Measurements from ENCODE around the gene RARA. TPM values are rescaled to one million over a fixed set of nuclear protein-coding genes. Genes with fewer than 3 reads are reported as not detected.
A peak's percentile ranks its signal among the peaks of the same experiment; 100 is the strongest.

RARA gene
- total and polyA plus RNA-seq, 2 experiments from 2014 or later = 7.4 to 15.9 TPM

DNA sequence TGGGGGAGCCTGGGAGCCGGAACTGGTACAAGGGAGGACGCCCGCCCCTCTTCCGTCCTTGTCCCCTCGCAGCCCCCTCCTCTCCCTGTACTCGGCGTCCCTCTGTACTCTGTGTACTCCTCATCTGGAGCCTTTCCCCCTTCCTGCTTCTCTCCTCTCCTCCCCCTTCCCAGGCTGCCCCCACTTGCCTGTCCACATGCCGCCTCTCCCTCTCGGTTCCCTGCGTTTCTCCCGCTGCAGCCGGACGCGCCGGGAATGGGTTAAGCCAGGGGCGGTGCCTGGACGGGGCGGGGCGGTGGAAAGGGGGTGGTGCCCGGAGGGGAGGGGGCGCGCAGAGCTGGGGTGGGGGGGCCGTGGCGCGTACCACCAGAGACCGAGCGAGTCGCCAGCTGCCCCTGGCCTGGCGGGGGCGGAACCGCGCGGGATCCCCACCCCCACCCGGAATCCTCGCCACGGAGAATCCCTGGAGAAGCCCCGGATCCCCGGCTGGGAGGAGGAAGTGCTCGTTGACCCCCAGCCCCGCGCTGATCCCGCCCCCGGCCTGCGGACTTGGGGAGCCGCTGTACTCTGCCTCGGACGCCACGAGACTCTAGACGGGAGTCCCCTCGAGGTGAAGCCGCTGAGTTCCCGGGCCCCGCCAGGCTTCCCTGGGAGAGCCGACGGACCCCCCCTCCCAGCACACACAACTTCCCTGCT lies 33.0 kb downstream of the RARA start:
- ATAC-seq (peak; percentile 47), DNase-seq (ENCODE audit: low spot score) (peak; percentile 87)
- H3K4me1 ChIP-seq (ENCODE audit: insufficient read depth) = peaks cover 47% of the 10 kb centered on the region
- Mint-ChIP-seq H3K27ac (no peak overlapping the region), H3K27me3 (ENCODE audit: insufficient read depth, low read depth, poor library complexity) (peaks cover 58% of the 10 kb centered on the region), H3K4me1 (peaks cover 57% of the 10 kb centered on the region), H3K9me3 (no peaks in the 10 kb centered on the region), H3K36me3 (ENCODE audit: low read depth) (no peaks in the 10 kb centered on the region; the same call in 2 of the 3 replicates), H3K4me3 (peak overlapping the region; percentile 76)
- no peaks in the 10 kb centered on the region; the same call in 1 of the 2 replicates for H3K36me3 ChIP-seq (ENCODE audit: insufficient read depth)
- 0 out of 2 replicates have a peak overlapping the region, but pooled peaks have one; percentile 74 for H2AFZ ChIP-seq
- H3F3A ChIP-seq (replicated peaks; ENCODE audit: low read depth) = peaks cover 35% of the 10 kb centered on the region
- H3K27me3 ChIP-seq (ENCODE audit: insufficient read depth) = peaks cover 45% of the 10 kb centered on the region
- peaks cover 25% of the 10 kb centered on the region for H4K20me1 ChIP-seq (replicated peaks; ENCODE audit: insufficient read depth)
- H3K79me2 ChIP-seq (replicated peaks; ENCODE audit: insufficient read depth) = peaks cover 9% of the 10 kb centered on the region; the same call in 1 of the 2 replicates
- TF ChIP-seq ZNF114 (CRISPR knock-in tag; IDR thresholded peaks at IDR 0.05) (no peak), POLR2AphosphoS5 (IDR thresholded peaks at IDR 0.05; ENCODE audit: low read depth) (peak; percentile 35)
- H3K4me2 ChIP-seq = peak overlapping the region; percentile 99
- H3K27ac ChIP-seq (ENCODE audit: low read depth) = no peak overlapping the region
- H3K4me3 ChIP-seq = peak overlapping the region; percentile 92
- no peaks in the 10 kb centered on the region for H3K9me2 ChIP-seq (ENCODE audit: insufficient read depth)

DNA sequence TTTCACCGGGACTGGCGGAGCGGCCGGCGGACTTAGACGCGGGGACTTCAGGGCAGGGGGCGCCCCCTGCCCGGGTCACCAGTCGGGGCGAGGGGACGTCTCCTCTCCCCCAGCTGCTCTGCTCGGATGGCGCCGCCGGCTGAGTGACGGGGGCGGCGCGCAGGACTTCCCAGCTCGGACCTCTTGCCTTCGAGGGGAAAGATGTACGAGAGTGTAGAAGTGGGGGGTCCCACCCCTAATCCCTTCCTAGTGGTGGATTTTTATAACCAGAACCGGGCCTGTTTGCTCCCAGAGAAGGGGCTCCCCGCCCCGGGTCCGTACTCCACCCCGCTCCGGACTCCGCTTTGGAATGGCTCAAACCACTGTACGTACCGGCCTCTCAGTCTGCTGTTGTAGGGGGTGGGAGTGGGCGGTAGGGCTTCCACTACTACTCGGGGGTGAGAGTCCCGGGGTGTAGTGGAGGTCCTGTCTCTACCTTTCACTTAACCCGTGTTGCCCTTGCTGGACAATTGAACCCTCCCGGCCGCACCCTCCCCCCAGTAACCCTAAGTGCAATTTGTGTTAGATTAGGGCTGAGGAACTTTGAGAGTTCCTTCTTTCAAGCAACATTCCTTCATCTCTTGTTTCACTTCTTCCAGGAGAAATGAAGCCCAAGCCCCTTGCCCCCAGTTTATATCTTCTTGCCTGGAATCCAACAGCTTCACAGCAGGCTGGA lies 33.7 kb downstream of the RARA start:
- H3K9me3 Mint-ChIP-seq = no peaks in the 10 kb centered on the region
- Histone ChIP-seq H3F3A (replicated peaks; ENCODE audit: low read depth) (peaks cover 37% of the 10 kb centered on the region), H3K4me1 (ENCODE audit: insufficient read depth) (peaks cover 54% of the 10 kb centered on the region), H3K9me2 (ENCODE audit: insufficient read depth) (no peaks in the 10 kb centered on the region), H2AFZ (no peak overlapping the region), H3K4me2 (peak overlapping the region; percentile 99), H3K79me2 (replicated peaks; ENCODE audit: insufficient read depth) (peaks cover 9% of the 10 kb centered on the region; the same call in 1 of the 2 replicates), H3K27ac (ENCODE audit: low read depth) (no peak overlapping the region), H3K36me3 (ENCODE audit: insufficient read depth) (no peaks in the 10 kb centered on the region; the same call in 1 of the 2 replicates), H3K4me3 (peak overlapping the region; percentile 92), H3K27me3 (ENCODE audit: insufficient read depth) (peaks cover 45% of the 10 kb centered on the region), H4K20me1 (replicated peaks; ENCODE audit: insufficient read depth) (peaks cover 23% of the 10 kb centered on the region)
- peaks cover 57% of the 10 kb centered on the region for H3K27me3 Mint-ChIP-seq (ENCODE audit: insufficient read depth, low read depth, poor library complexity)
- no peak for DNase-seq (ENCODE audit: low spot score)
- H3K36me3 Mint-ChIP-seq (ENCODE audit: low read depth) = no peaks in the 10 kb centered on the region; the same call in 2 of the 3 replicates
- H3K4me3 Mint-ChIP-seq = peak overlapping the region; percentile 76
- H3K4me1 Mint-ChIP-seq = peaks cover 57% of the 10 kb centered on the region
- H3K27ac Mint-ChIP-seq = no peak overlapping the region
- no peak for TF ChIP-seq NANOG (IDR thresholded peaks at IDR 0.05; ENCODE audit: borderline replicate concordance)
- TF ChIP-seq, protein P1, sequence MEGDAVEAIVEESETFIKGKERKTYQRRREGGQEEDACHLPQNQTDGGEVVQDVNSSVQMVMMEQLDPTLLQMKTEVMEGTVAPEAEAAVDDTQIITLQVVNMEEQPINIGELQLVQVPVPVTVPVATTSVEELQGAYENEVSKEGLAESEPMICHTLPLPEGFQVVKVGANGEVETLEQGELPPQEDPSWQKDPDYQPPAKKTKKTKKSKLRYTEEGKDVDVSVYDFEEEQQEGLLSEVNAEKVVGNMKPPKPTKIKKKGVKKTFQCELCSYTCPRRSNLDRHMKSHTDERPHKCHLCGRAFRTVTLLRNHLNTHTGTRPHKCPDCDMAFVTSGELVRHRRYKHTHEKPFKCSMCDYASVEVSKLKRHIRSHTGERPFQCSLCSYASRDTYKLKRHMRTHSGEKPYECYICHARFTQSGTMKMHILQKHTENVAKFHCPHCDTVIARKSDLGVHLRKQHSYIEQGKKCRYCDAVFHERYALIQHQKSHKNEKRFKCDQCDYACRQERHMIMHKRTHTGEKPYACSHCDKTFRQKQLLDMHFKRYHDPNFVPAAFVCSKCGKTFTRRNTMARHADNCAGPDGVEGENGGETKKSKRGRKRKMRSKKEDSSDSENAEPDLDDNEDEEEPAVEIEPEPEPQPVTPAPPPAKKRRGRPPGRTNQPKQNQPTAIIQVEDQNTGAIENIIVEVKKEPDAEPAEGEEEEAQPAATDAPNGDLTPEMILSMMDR (conservative IDR thresholded peaks at IDR 0.05; ENCODE audit: low read depth in 2 of 2) = peak in 1 of 2 experiments; percentile 27; a peak in 2 of 4 replicates
- ATAC-seq = no peak
